Stimulated activated CD4-positive, alpha-beta T cell treated with anti-CD3 and anti-CD28 coated beads, Interleukin-4, amount 100 ng/mL, for 4 hours (primary cell): ENCODE results near the gene MALAT1.
A peak's percentile ranks its signal among the peaks of the same experiment; 100 is the strongest.

Source experiments
- DNase-seq, 2 experiments: peaks; one replicate each; pipeline ENCODE4 v3.0.0-alpha.2; 2020

The MALAT1 gene

DNA sequence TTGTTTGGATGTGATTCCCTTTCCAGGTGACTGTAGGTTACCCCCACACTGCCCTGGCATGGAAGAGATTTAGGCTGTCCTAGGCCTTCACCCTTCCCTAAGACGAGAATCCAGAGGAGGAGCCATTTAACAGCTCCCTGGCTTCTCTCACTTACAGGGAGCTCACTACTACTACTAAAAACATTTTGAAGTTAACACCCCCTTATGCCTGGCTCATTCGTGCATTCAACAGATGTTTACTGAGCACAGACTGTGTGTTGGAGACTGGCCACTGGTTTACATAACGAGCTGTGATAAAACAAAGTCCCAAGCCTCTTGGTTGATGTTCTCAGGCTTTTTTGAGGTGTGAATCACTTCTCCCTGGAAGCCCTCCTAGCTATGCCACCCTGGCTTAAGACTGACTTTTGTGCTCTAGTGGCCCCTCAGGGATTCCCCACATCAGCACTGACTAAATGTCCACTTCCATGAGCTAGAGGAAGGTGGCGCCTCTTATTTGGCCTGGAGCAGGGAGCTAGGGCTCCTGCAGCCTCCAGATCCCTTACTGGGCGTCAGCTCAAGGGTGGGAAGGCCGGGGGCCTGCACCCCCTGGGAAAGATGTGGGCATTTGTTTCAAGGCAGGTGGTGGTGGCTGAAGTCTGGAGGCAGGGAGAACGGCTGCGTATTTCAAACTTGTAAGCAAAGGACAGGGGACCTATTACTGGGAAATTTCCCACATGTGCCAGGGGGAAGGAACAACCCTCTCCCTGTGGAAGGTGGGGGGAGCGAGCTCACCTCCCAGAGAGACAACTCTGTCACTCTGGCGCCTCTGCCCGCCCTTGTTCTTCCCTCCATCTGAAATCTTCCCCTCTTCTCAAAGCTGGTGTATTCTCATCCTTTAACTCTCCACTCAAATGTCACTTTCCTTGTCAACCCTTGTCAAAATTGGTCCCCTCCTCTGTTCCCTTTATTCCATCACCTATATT, 19.4 kb upstream of the MALAT1 start:
- no peak for DNase-seq

DNA sequence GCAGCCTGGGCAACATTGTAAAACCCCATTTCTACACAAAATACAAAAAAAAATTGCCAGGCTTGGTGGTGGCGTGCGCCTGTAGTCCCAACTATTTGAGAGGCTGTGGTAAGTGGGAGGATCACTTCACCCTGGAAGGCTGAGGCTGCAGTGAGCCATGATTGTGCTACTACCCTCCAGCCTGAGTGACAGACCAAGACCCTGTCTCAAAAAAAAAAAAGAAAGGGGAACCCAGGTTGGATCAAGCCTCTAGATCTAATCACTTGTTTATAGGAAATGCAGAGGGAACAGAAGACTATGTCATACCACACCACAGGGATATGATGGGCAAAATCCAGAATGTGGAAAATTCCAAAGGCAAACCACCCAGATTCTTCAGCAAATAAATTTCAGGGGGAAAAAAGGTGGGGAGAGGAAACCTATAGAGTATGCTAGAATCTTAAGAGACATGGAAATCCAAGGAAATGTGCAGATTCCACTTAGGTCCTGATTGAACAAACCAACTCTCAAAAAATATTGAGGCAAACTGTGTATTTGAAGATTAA, 16.5 kb upstream of the MALAT1 start:
- DNase-seq = no peak

DNA sequence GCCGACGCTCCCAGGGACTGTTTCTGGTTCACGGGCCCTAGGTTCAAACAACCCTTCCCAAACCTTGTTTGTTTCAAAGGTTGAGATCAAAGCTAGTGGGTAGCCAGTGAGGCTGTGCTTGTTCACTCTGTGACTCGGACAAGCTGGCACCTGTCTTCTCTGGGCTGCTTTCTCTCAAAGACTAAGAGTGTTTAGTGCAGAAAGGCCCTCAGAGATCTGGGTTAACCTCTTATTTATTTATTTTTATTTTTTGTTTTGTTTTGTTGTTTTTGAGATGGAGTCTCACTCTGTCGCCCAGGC, 13.0 kb upstream of the MALAT1 start:
- DNase-seq = no peak

DNA sequence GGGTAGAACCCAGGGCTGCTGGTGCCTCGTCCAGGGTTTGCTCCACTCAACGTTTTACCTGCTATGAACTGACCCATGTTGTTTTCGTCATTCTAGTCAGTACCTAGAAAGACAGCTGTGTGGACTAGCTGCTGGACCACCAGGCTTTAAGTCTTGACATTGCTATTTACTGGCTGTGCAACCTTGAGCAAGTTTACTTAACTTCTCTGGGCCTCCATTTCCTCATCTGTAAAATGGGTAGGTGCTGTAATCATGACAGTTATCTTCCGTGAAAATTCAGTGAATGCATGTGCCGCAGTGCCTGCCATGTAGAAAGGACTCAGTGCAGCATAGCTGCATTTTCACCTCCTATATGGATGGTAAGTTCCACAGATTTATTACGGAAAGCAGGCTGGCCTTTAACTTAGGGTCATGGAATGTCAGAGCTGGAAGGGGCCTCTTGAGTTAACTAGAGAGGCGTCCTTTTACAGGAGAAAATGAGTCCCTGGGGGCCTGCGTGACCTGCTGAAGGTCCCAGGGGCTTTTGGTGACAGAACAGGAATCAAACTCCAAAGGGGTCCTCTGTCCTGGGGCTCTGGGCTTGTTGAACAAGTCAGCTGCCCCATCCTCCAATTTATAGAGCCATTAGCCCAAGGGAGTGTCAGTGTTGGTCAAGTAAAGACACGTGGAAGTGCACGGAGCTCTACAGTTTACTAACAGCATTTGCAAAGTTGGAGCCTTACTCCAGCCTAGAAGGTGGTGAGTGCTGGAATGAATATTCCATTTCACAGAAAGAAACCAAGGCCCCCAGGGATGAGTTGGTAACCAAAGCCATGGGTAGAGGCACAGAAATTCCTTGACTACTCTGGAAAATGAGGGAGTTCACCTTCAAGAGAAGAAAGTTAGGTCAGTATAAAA, 12.0 kb upstream of the MALAT1 start:
- no peak for DNase-seq

DNA sequence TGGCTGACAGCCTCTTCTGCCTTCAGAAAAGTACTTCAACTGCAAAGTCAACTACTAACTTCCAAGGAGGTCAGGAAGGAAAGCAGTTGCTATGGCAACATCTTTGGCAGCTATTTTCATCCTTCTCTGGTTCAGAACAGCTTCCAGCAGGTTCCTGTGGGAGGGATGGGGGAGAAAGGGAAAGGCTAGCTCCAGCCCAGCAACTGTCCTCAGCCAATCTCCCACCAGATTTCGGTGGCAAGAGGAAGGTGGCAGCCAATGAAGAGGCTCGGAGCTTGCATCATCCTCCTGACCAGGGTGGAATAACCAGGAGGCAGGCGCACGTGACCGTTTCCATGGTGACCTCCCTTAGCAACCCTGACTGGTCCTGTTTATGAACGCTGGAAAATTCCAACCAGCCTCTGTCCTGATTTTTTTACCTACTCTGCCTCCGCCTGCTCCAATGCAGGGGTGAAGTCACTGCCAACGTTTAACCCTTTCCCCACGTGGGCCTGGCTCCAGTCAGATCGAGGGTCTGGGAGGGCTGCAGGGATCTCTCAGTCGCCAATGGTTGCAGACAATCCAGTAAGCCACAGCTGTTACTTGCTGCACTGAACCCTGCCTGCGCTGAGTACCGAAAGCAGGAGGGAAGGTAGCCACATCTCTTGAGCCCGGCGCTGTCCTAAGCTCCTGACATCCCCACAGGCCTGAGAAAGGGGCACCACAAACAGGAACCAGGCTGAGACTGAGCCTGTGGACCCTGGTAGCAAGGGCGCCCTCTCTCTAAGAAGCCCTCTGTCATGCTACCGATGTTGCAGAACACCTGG, 11.2 kb upstream of the MALAT1 start:
- DNase-seq = no peak

DNA sequence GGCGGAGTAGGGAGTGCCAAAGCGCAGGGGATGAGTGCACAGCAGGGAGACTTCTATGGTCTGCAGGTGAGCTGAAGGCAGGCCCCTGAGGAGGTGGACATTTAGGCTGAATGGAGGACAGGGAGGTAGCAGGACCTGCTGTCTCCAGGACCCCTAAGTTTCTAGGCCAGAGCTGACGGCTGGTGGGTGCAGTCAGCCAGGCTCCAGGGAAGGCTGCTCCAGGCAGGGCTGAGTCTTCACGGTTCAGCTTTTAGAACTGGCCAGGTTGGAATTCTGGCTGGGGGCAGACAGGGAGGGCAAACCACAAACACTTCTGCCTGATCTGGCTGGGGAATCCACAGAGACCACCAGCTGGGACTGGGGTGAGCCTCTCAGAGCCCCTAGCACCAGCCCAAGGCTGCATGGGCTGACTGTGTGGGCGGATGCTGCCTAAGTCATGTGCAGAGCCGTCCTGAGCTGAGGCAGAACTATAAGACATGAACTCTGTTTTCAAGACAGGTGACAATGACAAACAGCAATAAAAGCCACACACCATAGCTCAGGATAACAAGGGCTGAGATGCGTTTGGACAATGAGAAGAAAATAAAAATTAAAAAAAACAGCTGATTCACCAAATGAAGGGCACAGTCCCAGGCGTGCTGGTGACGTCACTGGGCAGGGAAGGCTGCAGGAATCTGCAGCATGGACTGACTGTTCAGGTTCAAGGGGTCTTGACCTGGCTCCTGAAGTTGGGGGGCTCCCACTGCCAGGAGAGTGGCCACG, 10.4 kb upstream of the MALAT1 start:
- no peak for DNase-seq

DNA sequence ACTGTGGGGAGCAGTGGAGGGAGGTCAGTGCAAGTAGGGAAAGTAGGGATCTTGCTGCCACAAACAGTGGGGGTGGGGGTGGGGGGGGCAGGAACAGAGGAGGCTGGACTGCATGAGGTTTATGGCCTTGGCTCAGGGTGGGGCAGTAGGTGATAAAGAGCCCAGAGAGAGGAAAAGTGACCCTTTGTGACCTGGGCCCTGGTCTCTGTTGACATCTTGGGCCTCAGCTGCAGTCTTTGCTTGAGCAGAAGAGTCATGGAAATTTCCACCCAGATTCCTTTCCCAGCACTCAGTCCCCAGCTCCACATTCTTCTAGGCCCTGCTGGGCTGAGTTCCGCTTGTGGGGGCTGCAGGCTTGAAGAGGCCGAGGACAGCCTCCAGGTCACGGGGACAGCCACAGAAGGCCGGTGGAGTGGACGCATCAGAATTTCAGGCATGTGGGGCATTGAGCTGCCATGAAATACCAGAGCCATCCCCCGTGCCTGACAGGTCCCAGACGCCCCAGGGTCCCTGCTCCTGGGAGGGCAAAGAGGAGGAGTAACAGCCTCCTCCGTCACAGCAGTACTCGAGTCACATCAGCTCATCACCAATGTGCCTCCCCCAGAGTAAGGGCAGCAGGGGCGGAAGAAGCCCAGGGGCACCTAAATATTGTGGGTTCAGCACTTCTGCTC, 9.7 kb upstream of the MALAT1 start:
- DNase-seq = no peak

DNA sequence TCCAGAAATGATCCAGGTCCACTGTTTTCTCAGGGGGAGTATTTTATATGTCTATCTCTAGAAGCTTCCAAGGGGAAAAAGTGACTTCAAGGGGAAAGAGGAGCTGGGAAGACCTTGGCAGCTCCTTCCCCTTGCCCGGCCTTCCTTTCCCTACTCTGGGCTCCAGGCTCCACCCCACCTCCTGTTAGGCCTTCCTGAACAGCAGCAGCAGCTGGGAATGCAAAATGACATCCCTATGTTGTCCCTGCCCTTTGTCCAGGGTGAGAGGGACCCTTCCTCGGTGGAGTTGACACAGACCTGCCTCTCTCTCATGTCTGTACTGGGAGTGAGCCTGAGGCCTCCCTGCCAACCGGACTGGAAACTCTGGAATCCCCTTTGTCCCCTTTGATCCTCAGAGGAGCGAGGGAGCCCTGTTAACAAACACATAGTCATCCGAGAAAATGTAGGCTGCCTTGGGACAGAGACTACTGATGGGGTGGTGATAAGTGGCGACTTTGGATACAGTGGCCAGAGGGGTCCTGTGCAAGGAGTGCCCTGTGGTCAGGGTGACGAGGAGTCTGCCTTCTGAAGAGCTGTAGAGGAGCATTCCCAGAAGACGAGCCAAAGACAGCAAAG, 9.0 kb upstream of the MALAT1 start:
- DNase-seq = no peak

DNA sequence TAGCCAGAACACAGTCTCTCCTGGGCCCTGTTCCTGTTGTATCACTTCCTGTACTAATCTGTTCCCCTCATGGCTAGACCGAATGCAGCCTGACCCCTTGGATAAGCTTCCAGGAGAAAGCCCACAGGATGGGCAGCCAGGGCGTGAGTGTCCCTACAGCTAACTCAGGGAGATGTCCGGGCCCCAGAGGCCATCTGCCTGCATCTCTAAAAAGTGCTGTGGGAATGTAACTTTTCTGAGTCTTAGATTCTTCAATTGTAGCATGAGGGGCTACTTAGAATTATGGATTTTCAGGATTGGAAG, 7.7 kb upstream of the MALAT1 start:
- DNase-seq = no peak

DNA sequence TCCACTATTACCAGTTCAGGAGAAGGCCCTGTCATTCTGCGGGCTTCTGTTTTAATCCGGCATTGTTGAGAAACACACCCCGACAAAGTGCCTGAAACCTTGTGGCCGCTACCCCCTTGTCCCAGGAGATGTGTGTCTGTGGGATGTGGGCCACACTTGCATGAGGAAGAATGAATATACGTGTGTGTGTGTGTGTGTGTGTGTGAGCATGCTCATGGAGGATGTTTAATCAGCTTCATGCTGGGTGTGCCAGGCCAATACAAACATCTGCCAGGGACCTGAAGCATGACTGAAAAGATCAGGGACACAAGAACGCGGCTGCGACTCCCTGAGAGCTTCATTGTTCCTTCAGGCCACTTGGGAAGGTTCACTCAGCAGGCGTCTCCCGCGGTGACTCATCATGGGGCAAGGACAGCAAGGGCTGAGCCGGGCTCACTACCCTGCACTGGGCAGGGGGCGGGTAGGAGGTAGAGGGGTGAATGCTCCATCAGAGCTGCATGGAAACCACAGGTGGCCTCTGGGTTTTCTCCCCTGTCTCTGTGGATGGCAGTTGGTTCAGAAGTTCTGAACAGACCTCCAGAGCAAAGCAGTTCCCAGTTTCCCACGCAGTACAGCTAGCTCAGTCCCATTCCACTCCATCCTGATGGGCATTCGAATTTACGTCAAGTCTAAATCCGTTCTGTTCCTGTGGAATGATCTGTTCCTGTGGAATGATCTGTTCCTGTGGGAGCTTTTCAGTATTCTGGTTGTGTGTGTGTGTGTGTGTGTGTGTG, 7.0 kb upstream of the MALAT1 start:
- no peak for DNase-seq

DNA sequence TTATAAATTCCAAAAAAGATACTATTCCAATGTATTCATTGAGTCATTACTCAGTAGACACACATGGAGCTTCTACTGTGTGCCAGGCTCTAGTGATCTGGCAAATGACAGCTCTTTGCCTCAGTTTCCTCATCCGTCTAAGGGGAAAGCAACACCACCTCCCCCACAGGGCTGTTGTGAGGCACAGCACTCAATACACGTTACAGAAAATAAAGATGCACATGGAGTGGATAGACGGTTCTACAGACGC, 6.5 kb upstream of the MALAT1 start:
- no peak for DNase-seq

DNA sequence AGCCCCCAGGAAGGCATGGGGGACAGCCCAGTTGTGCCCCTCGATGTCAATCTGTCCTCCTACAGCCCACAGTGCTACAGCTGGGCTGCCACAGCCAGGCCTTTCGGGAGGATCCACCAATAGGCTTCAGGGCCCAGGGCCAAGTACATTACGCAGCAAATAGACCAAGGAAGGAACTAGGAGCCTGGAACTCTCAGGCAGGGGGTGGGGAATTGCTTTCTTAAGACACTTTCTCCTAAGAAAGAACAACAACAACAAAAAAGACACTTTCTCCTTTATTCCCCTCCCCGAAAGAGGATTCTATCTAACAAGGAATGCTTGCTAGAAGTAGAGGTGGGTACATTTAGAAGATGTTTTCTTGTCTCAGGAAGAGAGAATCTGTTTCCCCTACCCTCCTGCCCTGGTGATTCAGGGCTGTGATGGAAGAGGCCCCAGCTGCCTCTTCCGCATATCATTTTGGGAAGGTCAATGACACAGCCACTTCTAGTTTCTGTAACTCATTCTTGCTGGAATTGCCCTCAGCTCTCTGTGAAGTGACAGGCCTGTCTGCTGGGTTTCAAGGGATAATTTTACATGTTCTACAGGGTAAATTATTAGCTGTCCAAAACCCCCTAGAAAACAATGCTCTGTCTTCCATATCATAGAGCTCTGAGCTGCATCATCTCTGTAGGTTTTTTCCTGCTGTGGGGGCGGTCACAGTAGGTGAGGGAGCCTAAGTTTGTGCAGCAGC, 6.0 kb upstream of the MALAT1 start:
- DNase-seq = no peak

DNA sequence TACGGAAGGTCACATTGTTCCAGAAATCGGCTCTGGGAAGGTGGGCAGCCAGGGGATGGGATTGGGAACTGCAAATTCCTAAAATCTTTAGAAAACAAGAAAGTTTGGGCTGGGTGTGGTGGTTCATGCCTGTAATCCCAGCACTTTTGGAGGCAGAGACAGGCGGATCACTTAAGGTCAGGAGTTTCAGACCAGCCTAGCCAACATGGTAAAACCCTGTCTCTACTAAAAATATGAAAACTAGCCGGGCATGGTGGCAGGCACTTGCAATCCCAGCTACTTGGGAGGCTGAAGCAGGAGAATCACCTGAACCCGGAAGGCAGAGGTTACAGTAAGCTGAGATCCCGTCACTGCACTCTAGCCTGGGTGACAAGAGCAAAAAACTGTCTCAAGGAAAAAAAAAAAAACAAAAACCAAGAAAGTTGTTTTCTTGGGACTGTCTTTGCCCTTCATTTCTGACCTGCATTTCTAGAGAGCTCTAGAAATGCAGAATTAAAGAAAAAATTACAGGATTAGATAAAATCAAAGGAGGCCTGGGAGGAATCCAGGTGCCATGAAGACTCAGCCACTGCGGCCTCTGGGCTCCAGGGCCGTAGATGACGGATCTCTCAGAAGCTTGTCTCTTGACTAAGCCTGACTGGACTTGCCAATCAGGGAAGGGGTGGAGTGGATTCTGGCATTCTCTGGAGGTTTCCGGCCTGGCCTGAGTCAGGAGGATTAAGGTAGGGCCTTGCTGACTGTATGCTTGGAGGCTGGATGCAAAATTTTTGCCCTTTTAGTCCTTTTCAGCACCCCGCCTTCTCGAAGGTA, 5.3 kb upstream of the MALAT1 start:
- DNase-seq = no peak

DNA sequence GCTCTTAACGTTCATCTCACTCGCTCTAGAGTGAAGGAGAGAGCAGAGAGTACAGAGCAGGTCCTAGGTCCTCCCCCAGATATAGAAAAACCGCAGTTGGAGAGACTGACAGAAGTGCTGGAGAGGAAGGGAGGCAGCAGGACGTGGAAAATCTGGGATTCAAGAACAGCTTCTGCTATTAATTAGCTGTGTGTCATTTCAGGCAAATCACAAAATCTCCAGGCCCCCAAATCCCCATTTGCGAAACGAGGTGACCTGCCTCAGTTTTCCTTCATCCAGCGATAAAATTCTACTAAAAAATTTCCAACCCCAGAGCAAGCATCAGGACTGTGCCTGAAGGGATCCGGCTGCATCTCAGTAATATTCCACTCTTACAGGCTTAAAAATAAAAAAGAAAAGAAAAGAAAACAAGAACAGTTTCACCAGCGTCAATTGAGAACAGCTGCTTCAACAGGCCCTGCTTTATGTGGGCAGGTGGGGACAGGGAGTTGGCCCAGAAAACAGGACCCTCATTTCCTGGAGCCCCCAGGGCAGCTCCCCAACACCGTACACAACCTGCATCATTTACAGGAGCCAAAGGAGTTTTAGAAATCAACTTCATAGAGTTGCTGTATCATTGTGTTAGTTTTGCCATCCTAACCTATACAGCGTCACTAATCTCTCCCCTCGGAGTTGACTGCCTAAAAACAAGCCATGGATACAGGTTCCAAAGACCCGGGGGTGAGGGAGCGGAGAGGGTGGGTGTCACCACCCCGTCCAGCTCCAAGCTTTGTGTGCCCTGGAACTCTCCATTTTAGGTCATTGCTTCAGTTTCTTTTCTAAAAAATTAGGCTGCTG, 2.3 kb upstream of the MALAT1 start:
- no peak for DNase-seq

DNA sequence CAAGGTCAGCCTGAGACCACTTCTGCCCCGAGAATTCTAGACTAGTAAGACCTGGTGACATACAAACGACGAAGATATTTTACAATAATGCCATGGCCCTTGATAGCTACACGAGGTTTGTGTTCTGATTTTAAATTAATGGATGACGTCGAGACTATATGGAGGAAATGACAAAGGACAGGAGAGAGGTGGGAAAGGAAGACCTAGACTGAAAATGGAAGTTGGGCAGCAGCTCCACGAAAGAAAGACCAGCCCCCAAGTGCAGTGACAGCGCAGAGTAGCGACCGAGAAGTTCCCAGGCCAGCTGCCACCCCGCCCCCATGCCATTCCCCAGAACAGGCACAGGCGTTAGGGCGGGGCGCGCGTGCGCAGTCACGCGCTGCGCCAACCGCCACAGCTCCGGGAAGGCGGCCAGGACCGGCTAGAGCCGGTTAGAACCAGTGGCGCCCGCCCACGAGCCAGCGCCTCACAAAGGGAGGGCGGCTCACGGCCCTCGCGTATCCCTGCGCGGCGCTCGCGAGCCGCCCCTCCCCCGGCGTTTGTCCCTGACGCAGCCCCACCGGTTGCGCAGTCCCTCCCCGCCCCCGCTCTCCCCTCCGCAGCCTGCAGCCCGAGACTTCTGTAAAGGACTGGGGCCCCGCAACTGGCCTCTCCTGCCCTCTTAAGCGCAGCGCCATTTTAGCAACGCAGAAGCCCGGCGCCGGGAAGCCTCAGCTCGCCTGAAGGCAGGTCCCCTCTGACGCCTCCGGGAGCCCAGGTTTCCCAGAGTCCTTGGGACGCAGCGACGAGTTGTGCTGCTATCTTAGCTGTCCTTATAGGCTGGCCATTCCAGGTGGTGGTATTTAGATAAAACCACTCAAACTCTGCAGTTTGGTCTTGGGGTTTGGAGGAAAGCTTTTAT, 1.5 kb upstream of the MALAT1 start:
- DNase-seq = peak; percentile 98 to 99

DNA sequence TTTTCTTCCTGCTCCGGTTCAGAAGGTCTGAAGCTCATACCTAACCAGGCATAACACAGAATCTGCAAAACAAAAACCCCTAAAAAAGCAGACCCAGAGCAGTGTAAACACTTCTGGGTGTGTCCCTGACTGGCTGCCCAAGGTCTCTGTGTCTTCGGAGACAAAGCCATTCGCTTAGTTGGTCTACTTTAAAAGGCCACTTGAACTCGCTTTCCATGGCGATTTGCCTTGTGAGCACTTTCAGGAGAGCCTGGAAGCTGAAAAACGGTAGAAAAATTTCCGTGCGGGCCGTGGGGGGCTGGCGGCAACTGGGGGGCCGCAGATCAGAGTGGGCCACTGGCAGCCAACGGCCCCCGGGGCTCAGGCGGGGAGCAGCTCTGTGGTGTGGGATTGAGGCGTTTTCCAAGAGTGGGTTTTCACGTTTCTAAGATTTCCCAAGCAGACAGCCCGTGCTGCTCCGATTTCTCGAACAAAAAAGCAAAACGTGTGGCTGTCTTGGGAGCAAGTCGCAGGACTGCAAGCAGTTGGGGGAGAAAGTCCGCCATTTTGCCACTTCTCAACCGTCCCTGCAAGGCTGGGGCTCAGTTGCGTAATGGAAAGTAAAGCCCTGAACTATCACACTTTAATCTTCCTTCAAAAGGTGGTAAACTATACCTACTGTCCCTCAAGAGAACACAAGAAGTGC, 661 bp upstream of the MALAT1 start:
- DNase-seq = peak; percentile 51 to 57

DNA sequence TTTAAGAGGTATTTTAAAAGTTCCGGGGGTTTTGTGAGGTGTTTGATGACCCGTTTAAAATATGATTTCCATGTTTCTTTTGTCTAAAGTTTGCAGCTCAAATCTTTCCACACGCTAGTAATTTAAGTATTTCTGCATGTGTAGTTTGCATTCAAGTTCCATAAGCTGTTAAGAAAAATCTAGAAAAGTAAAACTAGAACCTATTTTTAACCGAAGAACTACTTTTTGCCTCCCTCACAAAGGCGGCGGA, 193 bp upstream of the MALAT1 start:
- DNase-seq = no peak
